NCI-H1436 (cell line): ENCODE data around the gene PDE5A.
A peak's percentile ranks its signal among the peaks of the same experiment; 100 is the strongest.
"Not testable (repeated sequence)": the region's sequence is repeated elsewhere in the genome, so short reads cannot be mapped to it uniquely, and the experiment has no call there.

Experiments
- DNase-seq: peaks from one replicate; lab custom pipeline; 2025; lab: John Stamatoyannopoulos, UW

Gene PDE5A

GRCh38 chr4:119646347-119647071 is 17.9 kb upstream of the PDE5A start:
- no peak for DNase-seq

GRCh38 chr4:119643306-119644042 is 14.9 kb upstream of the PDE5A start:
- DNase-seq = no peak

GRCh38 chr4:119641765-119642164 is 13.2 kb upstream of the PDE5A start:
- no peak for DNase-seq

- no peak for DNase-seq
Measured at GRCh38 chr4:119638359-119638758, 9.8 kb upstream of the PDE5A start.

- DNase-seq = not testable (repeated sequence)
Measured at GRCh38 chr4:119636851-119637250, 8.2 kb upstream of the PDE5A start.

GRCh38 chr4:119632216-119632615 is 3.6 kb upstream of the PDE5A start:
- DNase-seq = no peak

- peak; percentile 54 for DNase-seq
Measured at GRCh38 chr4:119629142-119629471, 503 bp upstream of the PDE5A start.

GRCh38 chr4:119627267-119628255 is 1.0 kb downstream of the PDE5A start:
- DNase-seq = peak; percentile 59

GRCh38 chr4:119626943-119627266 is 1.7 kb downstream of the PDE5A start:
- no peak for DNase-seq

GRCh38 chr4:119626420-119626819 is 2.2 kb downstream of the PDE5A start:
- no peak for DNase-seq

GRCh38 chr4:119625761-119626160 is 2.8 kb downstream of the PDE5A start:
- DNase-seq = no peak

GRCh38 chr4:119624356-119624755 is 4.2 kb downstream of the PDE5A start:
- no peak for DNase-seq

GRCh38 chr4:119623025-119623424 is 5.6 kb downstream of the PDE5A start:
- no peak for DNase-seq

- DNase-seq = no peak
Measured at GRCh38 chr4:119615068-119615719, 13.4 kb downstream of the PDE5A start.

GRCh38 chr4:119604266-119604665 is 24.3 kb downstream of the PDE5A start:
- no peak for DNase-seq

GRCh38 chr4:119602366-119602765 is 26.2 kb downstream of the PDE5A start:
- no peak for DNase-seq

- DNase-seq = no peak
Measured at GRCh38 chr4:119598521-119598920, 30.1 kb downstream of the PDE5A start.

- DNase-seq = no peak
Measured at GRCh38 chr4:119597377-119597776, 31.2 kb downstream of the PDE5A start.

- DNase-seq = no peak
Measured at GRCh38 chr4:119593698-119594097, 34.9 kb downstream of the PDE5A start.

GRCh38 chr4:119592830-119593229 is 35.8 kb downstream of the PDE5A start:
- no peak for DNase-seq

- DNase-seq = no peak
Measured at GRCh38 chr4:119589165-119589564, 39.4 kb downstream of the PDE5A start.

GRCh38 chr4:119587796-119588195 is 40.8 kb downstream of the PDE5A start:
- peak; percentile 0 for DNase-seq
